GM10248 (cell line): ENCODE measurements around the gene CHCHD6.

Experiments used
- CTCF ChIA-PET: fragments of 300-600 bp; sonication (Branson Sonifier 250); formaldehyde crosslinking; extraction: SDS; loops from one replicate; lab custom pipeline; 2021; ENCODE audit warnings: antibody characterized with exemption; lab: Yijun Ruan, JAX
- POLR2A ChIA-PET: fragments of 350-650 bp; sonication (Branson Sonifier 250); formaldehyde crosslinking; extraction: SDS; loops from one replicate; lab custom pipeline; 2020; ENCODE audit warnings: antibody characterized with exemption; lab: Yijun Ruan, JAX
- DNase-seq: peaks from one replicate; pipeline ENCODE4 v3.0.0; 2012; ENCODE audit errors: extremely low spot score
- CTCF ChIP-seq: IDR thresholded peaks from 2 replicates; pipeline ENCODE4 v1.5.1; 2012; ENCODE audit warnings: mild to moderate bottlenecking, low read depth; ENCODE audit errors: extremely low read depth, missing control alignments, control extremely low read depth

The CHCHD6 gene

DNA sequence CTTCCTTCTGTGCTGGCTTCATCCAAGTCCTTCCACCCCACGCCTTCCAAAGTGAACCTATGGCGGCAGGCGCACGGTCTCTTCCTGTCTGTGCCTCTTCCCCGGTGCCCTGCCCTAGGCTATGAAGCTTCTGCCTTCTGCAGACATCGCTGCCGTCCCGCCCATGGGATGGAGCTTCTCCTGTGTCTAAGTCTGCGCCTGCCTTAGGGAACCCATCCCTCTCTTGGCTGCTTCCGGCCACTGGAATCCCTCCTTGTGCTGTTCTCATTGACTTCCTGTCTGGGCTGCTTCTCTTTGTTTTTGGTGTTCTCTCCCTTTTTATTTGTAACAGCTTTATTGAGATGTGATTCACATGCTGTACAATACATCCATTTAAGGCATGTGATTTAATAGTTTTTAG lies 17.2 kb downstream of the CHCHD6 start:
- ChIA-PET POLR2A (no interaction called here), CTCF (interaction anchor here (1.1 kb wide), 1 partner anchor 17 kb away, joined by 3 read pairs; no protein-coding TSS in a partner anchor)
- DNase-seq = no peak

DNA sequence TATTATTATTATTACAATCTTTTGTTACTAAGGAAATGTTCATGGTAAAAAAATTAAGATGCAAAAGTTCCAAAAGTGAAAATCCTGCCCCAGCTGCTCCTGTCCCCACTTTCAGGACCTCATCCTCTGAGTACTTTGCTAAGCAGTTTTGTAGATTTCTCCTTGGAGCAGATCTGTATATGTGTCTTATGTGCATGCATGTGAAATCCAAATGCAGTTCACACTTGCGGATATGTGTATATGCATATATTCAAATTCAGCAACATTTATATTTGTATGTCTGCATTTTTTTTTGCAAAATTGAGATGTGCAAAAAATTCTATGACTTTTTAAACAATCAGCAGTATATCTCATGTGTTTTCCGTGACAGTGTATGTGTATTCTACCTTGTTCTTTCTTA lies 19.2 kb downstream of the CHCHD6 start:
- ChIA-PET POLR2A (no interaction called here), CTCF (no interaction called here)
- DNase-seq = no peak
- no peak for TF ChIP-seq CTCF

More for the DNA sequence above, 17.2 kb downstream of the CHCHD6 start:
- TF ChIP-seq CTCF = no peak

DNA sequence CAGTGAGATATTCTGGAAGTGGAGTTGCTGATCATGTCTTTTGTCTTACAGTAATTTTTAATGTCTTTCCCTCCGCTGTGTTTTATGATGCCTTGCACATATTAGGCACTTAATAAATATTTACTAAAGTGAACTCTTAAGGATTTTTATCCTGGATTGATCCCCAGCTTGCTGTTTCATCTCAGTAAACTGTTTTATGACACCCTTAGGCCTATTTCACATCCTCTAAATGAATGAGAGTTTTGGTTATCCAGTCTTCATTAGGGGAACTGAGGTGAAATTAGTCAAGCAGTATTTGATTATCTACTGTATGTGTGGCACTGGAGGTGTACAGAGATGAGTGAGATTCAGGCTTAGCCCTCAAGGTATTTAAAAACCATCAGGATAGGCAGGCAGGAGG lies 19.8 kb downstream of the CHCHD6 start:
- ChIA-PET POLR2A (no interaction called here), CTCF (no interaction called here)
- no peak for TF ChIP-seq CTCF
- no peak for DNase-seq

GRCh38 chr3:126728680-126729079 lies 24.6 kb downstream of the CHCHD6 start:
- TF ChIP-seq CTCF = no peak
- DNase-seq = no peak
- CTCF ChIA-PET = interaction anchor here (1.1 kb wide), 1 partner anchor 23 kb away, joined by 4 read pairs; no protein-coding TSS in a partner anchor
- POLR2A ChIA-PET = no interaction called here

DNA sequence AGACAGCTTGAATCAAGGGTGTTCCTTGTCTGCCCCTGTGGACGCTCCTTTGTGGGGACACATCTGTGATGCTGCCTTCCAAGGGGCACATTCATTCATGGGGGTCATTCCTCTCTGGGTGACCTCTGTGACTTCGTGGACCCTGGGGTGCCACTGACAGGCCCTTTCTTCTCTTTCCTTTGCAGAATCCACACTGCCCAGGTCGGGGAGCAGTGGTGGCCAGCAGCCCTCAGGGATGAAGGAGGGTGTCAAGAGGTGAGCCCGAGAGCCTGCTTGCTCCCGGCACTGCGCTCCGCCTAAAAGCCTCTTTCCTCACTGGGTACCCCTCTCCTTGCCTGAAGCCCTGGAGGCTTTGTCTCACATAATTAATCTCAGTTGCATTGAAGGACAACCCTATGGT lies 26.3 kb downstream of the CHCHD6 start:
- TF ChIP-seq CTCF = no peak
- POLR2A ChIA-PET = no interaction called here
- no peak for DNase-seq
- CTCF ChIA-PET = no interaction called here

GRCh38 chr3:126731044-126731443 lies 27.0 kb downstream of the CHCHD6 start:
- POLR2A ChIA-PET = no interaction called here
- TF ChIP-seq CTCF = no peak
- DNase-seq = no peak

More at GRCh38 chr3:126731044-126731443, 27.0 kb downstream of the CHCHD6 start:
- CTCF ChIA-PET = no interaction called here
